K562 (cell line): ENCODE measurements around the gene HHEX. TPM values are rescaled to one million over a fixed set of nuclear protein-coding genes. Genes with fewer than 3 reads are reported as not detected.

Source experiments
- BRD9 ChIP-seq: fragments of 450-650 bp; IDR thresholded peaks from 2 replicates; pipeline ENCODE4 v1.6.1; 2018; ENCODE audit warnings: low read depth; ENCODE audit not compliant: partially characterized antibody
- CREM ChIP-seq: IDR thresholded peaks from 2 replicates; pipeline ENCODE4 v1.6.1; 2014; ENCODE audit warnings: antibody characterized with exemption, low read depth
- DDX20 ChIP-seq: fragments of 450-650 bp; IDR thresholded peaks from 2 replicates; pipeline ENCODE4 v1.6.1; 2016; ENCODE audit warnings: missing genetic modification characterization, low read depth, mild to moderate bottlenecking, missing compliant biosample characterization, moderate library complexity
- HDAC1 ChIP-seq, 2 experiments: fragments of 450-650 bp; IDR thresholded peaks; 2 replicates each; pipeline ENCODE4 v1.6.1; 2016 to 2017; ENCODE audit warnings: inconsistent platforms in 1 of 2, mild to moderate bottlenecking in 1 of 2, moderate library complexity in 1 of 2
- POLR2B ChIP-seq: fragments of 450-650 bp; IDR thresholded peaks from 2 replicates; pipeline ENCODE4 v1.6.1; 2018; ENCODE audit warnings: low read depth; ENCODE audit not compliant: partially characterized antibody
- U2AF1 ChIP-seq: fragments of 200-400 bp; formaldehyde crosslinking; optimal IDR thresholded peaks from 2 replicates; pipeline ENCODE3; 2017; ENCODE audit warnings: mild to moderate bottlenecking, low read depth, low read length, moderate library complexity
- ZKSCAN3 ChIP-seq: fragments of 250-450 bp; sonication (Bioruptor Pico); IDR thresholded peaks from 2 replicates; pipeline ENCODE4 v1.4.0; 2020
- ZNF778 ChIP-seq: fragments of 450-650 bp; formaldehyde crosslinking; IDR thresholded peaks from 2 replicates; pipeline ENCODE4 v1.4.0; 2020; ENCODE audit warnings: mild to moderate bottlenecking, moderate library complexity
- polyA plus RNA-seq, 8 experiments: library from polyadenylated mRNA; depleted of rRNA in 4 of 8; stranded (reverse) in 5 of 8; unstranded in 3 of 8; fragments of >200 nt; fragmentation: Nextera tagmentation in 2 of 8; fragmentation: Illumina TruSeq in 1 of 8; extraction: Ambion mirVana in 2 of 8; extraction: Trizol in 1 of 8; gene quantifications; 2 replicates each; pipeline versions ENCODE4 v1.2.1 to v1.2.3, GENCODE V29; 2011 to 2014; ENCODE audit warnings: inconsistent platforms in 1 of 8, missing spikeins in 1 of 8
- total RNA-seq, 7 experiments: library from RNA; depleted of rRNA in 6 of 7; stranded (reverse); fragments of >200 nt in 6 of 7; fragmentation: Illumina TruSeq in 2 of 7; extraction: Trizol in 2 of 7; gene quantifications; 2 replicates each; pipeline versions ENCODE4 v1.2.1 to v1.2.3, GENCODE V29; 2011 to 2021; ENCODE audit warnings: low replicate concordance in 1 of 7
- TF ChIP-seq, protein P1 (sequence below): fragments of 200-600 bp; sonication (generic); IDR thresholded peaks from one replicate; pipeline ENCODE4 v1.6.1; 2012; ENCODE audit warnings: mild to moderate bottlenecking, low read depth, low read length, inconsistent platforms
- TF ChIP-seq, protein P2 (sequence below): sonication (generic); formaldehyde crosslinking; IDR thresholded peaks from 2 replicates; pipeline ENCODE4 v1.8.0; 2022; ENCODE audit warnings: missing genetic modification reagents, mild to moderate bottlenecking, borderline replicate concordance

Gene HHEX
- total and polyA plus RNA-seq, 9 of the 15 experiments (the other 6 are each of a cell fraction or from before 2014, with no cell fraction given) = 37.2 to 133 (median 80.2) TPM

DNA sequence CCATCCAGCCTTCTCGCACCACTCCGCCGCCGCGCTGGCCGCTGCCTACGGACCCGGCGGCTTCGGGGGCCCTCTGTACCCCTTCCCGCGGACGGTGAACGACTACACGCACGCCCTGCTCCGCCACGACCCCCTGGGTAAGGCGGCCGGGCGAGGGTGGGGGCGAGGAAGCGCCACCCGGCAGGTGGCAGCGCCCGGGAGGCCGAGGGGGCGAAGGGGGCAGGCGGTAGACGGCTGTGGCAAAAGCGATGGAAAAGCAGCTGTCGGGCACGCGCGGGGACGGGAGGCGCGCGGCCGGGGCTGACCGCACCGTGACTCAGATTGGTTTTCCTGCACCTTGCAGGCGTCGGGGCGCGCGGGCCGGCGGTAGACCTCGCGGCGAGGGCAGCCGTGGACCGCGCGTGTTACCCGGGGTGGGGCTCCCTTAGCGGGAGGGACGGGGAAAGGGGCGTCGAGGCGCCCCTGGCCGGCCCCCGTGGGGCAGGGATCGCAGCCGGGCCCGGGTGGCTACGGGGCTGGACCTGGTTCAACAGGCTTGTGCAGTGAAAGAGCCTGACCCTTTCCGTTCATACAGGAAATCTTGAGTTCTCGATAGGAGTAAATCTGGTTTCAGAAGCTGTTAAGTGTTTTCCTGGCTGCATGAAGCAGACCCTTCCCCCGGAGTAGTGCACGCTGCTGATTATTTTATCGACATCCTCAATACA, 608 bp downstream of the HHEX start (continued):
- TF ChIP-seq, protein P1, sequence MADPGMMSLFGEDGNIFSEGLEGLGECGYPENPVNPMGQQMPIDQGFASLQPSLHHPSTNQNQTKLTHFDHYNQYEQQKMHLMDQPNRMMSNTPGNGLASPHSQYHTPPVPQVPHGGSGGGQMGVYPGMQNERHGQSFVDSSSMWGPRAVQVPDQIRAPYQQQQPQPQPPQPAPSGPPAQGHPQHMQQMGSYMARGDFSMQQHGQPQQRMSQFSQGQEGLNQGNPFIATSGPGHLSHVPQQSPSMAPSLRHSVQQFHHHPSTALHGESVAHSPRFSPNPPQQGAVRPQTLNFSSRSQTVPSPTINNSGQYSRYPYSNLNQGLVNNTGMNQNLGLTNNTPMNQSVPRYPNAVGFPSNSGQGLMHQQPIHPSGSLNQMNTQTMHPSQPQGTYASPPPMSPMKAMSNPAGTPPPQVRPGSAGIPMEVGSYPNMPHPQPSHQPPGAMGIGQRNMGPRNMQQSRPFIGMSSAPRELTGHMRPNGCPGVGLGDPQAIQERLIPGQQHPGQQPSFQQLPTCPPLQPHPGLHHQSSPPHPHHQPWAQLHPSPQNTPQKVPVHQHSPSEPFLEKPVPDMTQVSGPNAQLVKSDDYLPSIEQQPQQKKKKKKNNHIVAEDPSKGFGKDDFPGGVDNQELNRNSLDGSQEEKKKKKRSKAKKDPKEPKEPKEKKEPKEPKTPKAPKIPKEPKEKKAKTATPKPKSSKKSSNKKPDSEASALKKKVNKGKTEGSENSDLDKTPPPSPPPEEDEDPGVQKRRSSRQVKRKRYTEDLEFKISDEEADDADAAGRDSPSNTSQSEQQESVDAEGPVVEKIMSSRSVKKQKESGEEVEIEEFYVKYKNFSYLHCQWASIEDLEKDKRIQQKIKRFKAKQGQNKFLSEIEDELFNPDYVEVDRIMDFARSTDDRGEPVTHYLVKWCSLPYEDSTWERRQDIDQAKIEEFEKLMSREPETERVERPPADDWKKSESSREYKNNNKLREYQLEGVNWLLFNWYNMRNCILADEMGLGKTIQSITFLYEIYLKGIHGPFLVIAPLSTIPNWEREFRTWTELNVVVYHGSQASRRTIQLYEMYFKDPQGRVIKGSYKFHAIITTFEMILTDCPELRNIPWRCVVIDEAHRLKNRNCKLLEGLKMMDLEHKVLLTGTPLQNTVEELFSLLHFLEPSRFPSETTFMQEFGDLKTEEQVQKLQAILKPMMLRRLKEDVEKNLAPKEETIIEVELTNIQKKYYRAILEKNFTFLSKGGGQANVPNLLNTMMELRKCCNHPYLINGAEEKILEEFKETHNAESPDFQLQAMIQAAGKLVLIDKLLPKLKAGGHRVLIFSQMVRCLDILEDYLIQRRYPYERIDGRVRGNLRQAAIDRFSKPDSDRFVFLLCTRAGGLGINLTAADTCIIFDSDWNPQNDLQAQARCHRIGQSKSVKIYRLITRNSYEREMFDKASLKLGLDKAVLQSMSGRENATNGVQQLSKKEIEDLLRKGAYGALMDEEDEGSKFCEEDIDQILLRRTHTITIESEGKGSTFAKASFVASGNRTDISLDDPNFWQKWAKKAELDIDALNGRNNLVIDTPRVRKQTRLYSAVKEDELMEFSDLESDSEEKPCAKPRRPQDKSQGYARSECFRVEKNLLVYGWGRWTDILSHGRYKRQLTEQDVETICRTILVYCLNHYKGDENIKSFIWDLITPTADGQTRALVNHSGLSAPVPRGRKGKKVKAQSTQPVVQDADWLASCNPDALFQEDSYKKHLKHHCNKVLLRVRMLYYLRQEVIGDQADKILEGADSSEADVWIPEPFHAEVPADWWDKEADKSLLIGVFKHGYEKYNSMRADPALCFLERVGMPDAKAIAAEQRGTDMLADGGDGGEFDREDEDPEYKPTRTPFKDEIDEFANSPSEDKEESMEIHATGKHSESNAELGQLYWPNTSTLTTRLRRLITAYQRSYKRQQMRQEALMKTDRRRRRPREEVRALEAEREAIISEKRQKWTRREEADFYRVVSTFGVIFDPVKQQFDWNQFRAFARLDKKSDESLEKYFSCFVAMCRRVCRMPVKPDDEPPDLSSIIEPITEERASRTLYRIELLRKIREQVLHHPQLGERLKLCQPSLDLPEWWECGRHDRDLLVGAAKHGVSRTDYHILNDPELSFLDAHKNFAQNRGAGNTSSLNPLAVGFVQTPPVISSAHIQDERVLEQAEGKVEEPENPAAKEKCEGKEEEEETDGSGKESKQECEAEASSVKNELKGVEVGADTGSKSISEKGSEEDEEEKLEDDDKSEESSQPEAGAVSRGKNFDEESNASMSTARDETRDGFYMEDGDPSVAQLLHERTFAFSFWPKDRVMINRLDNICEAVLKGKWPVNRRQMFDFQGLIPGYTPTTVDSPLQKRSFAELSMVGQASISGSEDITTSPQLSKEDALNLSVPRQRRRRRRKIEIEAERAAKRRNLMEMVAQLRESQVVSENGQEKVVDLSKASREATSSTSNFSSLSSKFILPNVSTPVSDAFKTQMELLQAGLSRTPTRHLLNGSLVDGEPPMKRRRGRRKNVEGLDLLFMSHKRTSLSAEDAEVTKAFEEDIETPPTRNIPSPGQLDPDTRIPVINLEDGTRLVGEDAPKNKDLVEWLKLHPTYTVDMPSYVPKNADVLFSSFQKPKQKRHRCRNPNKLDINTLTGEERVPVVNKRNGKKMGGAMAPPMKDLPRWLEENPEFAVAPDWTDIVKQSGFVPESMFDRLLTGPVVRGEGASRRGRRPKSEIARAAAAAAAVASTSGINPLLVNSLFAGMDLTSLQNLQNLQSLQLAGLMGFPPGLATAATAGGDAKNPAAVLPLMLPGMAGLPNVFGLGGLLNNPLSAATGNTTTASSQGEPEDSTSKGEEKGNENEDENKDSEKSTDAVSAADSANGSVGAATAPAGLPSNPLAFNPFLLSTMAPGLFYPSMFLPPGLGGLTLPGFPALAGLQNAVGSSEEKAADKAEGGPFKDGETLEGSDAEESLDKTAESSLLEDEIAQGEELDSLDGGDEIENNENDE = no peak
- TF ChIP-seq DDX20 (tag) (no peak), POLR2B (peak; percentile 25), ZNF778 (CRISPR knock-in tag) (no peak), U2AF1 (peak; percentile 58), CREM (0 out of 2 replicates have a peak, but pooled peaks have one; percentile 2), BRD9 (no peak), ZKSCAN3 (no peak), HDAC1 (IDR thresholded peaks at IDR 0.05) (peak in 1 of 2 experiments; percentile 37; a peak in 2 of 4 replicates)
- TF ChIP-seq, protein P2, sequence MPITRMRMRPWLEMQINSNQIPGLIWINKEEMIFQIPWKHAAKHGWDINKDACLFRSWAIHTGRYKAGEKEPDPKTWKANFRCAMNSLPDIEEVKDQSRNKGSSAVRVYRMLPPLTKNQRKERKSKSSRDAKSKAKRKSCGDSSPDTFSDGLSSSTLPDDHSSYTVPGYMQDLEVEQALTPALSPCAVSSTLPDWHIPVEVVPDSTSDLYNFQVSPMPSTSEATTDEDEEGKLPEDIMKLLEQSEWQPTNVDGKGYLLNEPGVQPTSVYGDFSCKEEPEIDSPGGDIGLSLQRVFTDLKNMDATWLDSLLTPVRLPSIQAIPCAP (CRISPR knock-in tag) = no peak; the same call in 1 of the 2 replicates
